Body of pancreas (tissue), 4 donors: ENCODE data around the gene MAT2A. TPM values are rescaled to one million over a fixed set of nuclear protein-coding genes. Genes with fewer than 3 reads are reported as not detected.
"Not testable (repeated sequence)": the region's sequence is repeated elsewhere in the genome, so short reads cannot be mapped to it uniquely, and the experiment has no call there.

ENCODE experiments used
- ATAC-seq: fragments of 150-250 bp; one replicate; pipeline ENCODE4 v1.9.1; 2016
- DNase-seq, 4 donors: peaks; one replicate each; pipeline ENCODE4 v3.0.0-alpha.2; 2019
- H3K27ac ChIP-seq, 4 donors: fragments of 200-600 bp; sonication (generic); 1 replicate in 3 of 4; 2 replicates in 1 of 4; pipeline versions ENCODE4 v1.5.1 to v1.6.1; 2016 to 2019; ENCODE audit warnings: mild to moderate bottlenecking in 1 of 4, mixed read lengths in 1 of 4, moderate library complexity in 1 of 4
- H3K27me3 ChIP-seq, 2 donors: fragments of 200-600 bp; sonication (generic); one replicate each; pipeline ENCODE4 v1.6.0; 2016; ENCODE audit warnings: mild to moderate bottlenecking in 1 of 2
- H3K36me3 ChIP-seq, 2 donors: fragments of 200-600 bp; sonication (generic); replicated peaks in 1 of 2; 2 replicates each; pipeline ENCODE4 v1.5.1; 2016; ENCODE audit warnings: low read depth in 2 of 2; ENCODE audit not compliant: insufficient read depth in 1 of 2
- H3K4me1 ChIP-seq: fragments of 200-600 bp; sonication (generic); one replicate; pipeline ENCODE4 v1.6.0; 2016
- H3K4me3 ChIP-seq, 2 donors: fragments of 200-600 bp; sonication (generic); 1 replicate in 1 of 2; 2 replicates in 1 of 2; pipeline ENCODE4 v1.5.1; 2016 to 2019
- H3K9me3 ChIP-seq, 3 donors: fragments of 200-600 bp; sonication (generic); 1 replicate in 2 of 3; 2 replicates in 1 of 3; pipeline ENCODE4 v1.5.1; 2016
- CTCF ChIP-seq, 7 experiments: fragments of 450-650 bp in 4 of 7; fragments of 200-600 bp in 3 of 7; sonication (generic) in 3 of 7; IDR thresholded peaks; one replicate each; pipeline ENCODE4 v1.5.1; 2016 to 2019; ENCODE audit warnings: antibody characterized with exemption in 7 of 7
- POLR2A ChIP-seq, 3 donors: fragments of 450-650 bp; IDR thresholded peaks; one replicate each; pipeline ENCODE4 v1.6.1; 2016; ENCODE audit warnings: antibody characterized with exemption in 3 of 3, mild to moderate bottlenecking in 2 of 3
- WGBS, 2 donors: methylation state at CpG; one replicate each; pipeline ENCODE4 v1.1.5; 2017; 5-methylcytosine and 5-hydroxymethylcytosine counted together
- intact Hi-C: fragments of 100-400 bp; cut with DNase I; formaldehyde crosslinking; loops from one replicate; pipeline ENCODE4 v1.15.1; 2023
- total RNA-seq, 2 donors: library from RNA; depleted of rRNA; stranded (reverse); fragments of >200 nt; gene quantifications; one replicate each; pipeline ENCODE4 v1.1.0, GENCODE V29; 2016

MAT2A gene
- total RNA-seq, 2 donors from 2014 or later = 388 to 576 TPM

GRCh38 chr2:85541753-85542457 is 2.9 kb downstream of the MAT2A start:
- H3K4me3 ChIP-seq = peak overlapping the region in 1 of 2 donors; percentile 83
- 17 to 24% methylated on average over 5 of the region's 5 CpGs for WGBS, 2 donors
- peak overlapping the region; percentile 17 to 99 (median 98) for H3K27ac ChIP-seq
- H3K9me3 ChIP-seq = no peaks in the 10 kb centered on the region
- peaks cover 67% of the 10 kb centered on the region for H3K4me1 ChIP-seq
- intact Hi-C loops = no loop called here
- no peak for ATAC-seq
- TF ChIP-seq POLR2A (IDR thresholded peaks at IDR 0.05) = peak in 1 of 3 donors; percentile 11
- no peak for TF ChIP-seq CTCF (IDR thresholded peaks at IDR 0.05)
- no peaks in the 10 kb centered on the region for H3K27me3 ChIP-seq
- peak in 2 of 4 donors; percentile 39 to 44 for DNase-seq
- peaks cover 18 to 36% of the 10 kb centered on the region in 2 donors for H3K36me3 ChIP-seq

DNA sequence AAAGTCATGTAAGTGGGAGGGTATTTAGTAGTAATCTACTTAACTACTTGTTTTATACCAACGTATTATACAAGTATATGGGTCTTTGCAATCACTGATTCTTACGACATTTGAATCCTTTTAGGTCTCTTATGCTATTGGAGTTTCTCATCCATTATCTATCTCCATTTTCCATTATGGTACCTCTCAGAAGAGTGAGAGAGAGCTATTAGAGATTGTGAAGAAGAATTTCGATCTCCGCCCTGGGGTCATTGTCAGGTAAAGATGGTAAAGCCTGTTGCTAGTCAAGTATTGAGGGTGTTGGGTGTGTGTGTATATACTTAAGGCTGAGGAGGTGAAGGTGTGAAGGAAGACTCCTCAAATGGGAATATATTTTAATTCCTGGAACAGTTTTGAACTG is 3.8 kb downstream of the MAT2A start:
- no peak for DNase-seq
- H3K27me3 ChIP-seq = no peaks in the 10 kb centered on the region
- H3K36me3 ChIP-seq = peaks cover 18 to 36% of the 10 kb centered on the region in 2 donors
- H3K27ac ChIP-seq = peak overlapping the region in 3 of 4 donors; percentile 96 to 99 (median 99)
- 36 to 49% methylated on average over 4 of the region's 4 CpGs for WGBS, 2 donors
- no peaks in the 10 kb centered on the region for H3K9me3 ChIP-seq
- intact Hi-C loops = no loop called here
- peaks cover 59% of the 10 kb centered on the region for H3K4me1 ChIP-seq
- no peak overlapping the region for H3K4me3 ChIP-seq
- no peak for TF ChIP-seq POLR2A (IDR thresholded peaks at IDR 0.05)
- no peak for TF ChIP-seq CTCF (IDR thresholded peaks at IDR 0.05)
- ATAC-seq = no peak

DNA sequence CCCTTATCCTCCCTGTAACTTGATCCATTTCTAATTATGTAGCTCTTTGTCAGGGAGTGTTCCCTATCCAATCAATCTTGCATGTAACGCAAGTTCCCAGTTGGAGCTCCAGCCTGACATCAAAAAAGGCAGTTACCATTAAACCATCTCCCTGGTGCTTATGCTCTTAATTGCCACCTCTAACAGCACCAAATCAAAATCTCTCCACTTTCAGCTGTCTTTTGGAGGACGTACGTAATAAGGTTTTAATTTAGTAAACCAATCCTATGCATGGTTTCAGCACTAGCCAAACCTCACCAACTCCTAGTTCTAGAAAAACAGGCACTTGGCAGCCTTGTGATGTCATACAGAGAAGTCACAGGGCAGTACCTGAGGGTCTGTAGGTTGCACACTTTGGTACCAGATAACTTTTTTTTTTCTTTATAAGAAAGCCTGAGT is 5.3 kb downstream of the MAT2A start:
- intact Hi-C loops, DNase-seq, H3K4me3 ChIP-seq, ATAC-seq, H3K27me3 ChIP-seq, H3K9me3 ChIP-seq: not testable (repeated sequence)
- Histone ChIP-seq H3K4me1 (peaks cover 63% of the 10 kb centered on the region), H3K27ac (peak overlapping the region in 3 of 4 donors; percentile 31 to 99 (median 72)), H3K36me3 (peaks cover 18 to 36% of the 10 kb centered on the region in 2 donors)
- peak in 1 of 7 experiments; percentile 4 for TF ChIP-seq CTCF (IDR thresholded peaks at IDR 0.05)
- peak in 1 of 3 donors; percentile 7 for TF ChIP-seq POLR2A (IDR thresholded peaks at IDR 0.05)
- 43 to 55% methylated on average over 3 of the region's 3 CpGs for WGBS, 2 donors

DNA sequence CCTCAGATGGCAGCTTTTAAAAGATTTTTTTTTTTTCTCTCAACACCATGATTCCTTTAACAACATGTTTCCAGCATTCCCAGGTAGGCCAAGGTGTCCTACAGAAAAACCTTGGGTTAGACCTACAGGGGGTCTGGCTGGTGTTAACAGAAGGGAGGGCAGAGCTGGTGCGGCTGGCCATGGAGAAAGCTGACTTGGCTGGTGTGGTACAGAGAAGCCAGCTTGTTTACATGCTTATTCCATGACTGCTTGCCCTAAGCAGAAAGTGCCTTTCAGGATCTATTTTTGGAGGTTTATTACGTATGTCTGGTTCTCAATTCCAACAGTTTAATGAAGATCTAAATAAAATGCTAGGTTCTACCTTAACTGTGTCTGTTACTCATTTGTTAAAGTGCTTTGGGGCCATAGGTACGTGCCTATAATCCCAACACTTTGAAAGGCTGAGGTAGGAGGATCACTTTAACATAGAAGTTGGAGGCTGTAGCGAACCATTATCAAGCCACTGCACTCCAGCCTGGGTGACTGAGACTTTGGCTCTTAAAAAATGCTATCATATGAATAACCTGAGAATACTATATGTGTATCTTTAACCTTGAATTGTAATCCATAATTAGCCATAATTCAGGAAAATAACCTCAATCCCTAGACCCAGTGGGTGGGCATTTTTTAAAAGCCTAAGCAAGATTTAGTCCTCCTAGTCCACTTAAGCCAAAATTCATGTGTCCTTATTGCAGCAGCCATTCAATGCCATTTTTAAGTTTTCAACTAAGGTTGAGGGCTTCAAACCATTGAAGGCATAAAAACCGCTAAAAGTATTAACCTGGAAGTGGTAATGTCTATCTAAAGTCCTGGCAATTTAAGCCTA is 6.2 kb downstream of the MAT2A start:
- intact Hi-C loops = not testable (repeated sequence)

GRCh38 chr2:85545780-85546240 is 6.8 kb downstream of the MAT2A start:
- 63 to 67% methylated on average over 5 of the region's 5 CpGs for WGBS, 2 donors
- Histone ChIP-seq H3K4me3 (no peak overlapping the region), H3K27me3 (no peaks in the 10 kb centered on the region), H3K36me3 (peaks cover 18 to 36% of the 10 kb centered on the region in 2 donors), H3K9me3 (no peaks in the 10 kb centered on the region), H3K27ac (peak overlapping the region in 3 of 4 donors; percentile 45 to 99 (median 72)), H3K4me1 (peaks cover 59% of the 10 kb centered on the region)
- intact Hi-C loops = no loop called here
- TF ChIP-seq POLR2A (IDR thresholded peaks at IDR 0.05) (no peak), CTCF (IDR thresholded peaks at IDR 0.05) (no peak)
- ATAC-seq = no peak
- peak in 1 of 4 donors; percentile 37 for DNase-seq

More for the DNA sequence above, 6.2 kb downstream of the MAT2A start:
- not testable (repeated sequence) for DNase-seq, ATAC-seq, H3K9me3 ChIP-seq, H3K4me3 ChIP-seq, H3K27me3 ChIP-seq
- Histone ChIP-seq H3K36me3 (peaks cover 18 to 36% of the 10 kb centered on the region in 2 donors), H3K4me1 (peaks cover 63% of the 10 kb centered on the region), H3K27ac (peak overlapping the region; percentile 12 to 99 (median 51))
- 66 to 71% methylated on average over 4 to 5 of the region's 5 CpGs for WGBS, 2 donors
